ENCODE results near the gene SLC25A33. TPM values are rescaled to one million over a fixed set of nuclear protein-coding genes. Genes with fewer than 3 reads are reported as not detected.

The SLC25A33 gene
- total RNA-seq, 2 donors from 2014 or later = 6.1 to 6.2 TPM

GRCh38 chr1:9603307-9603706 lies 64.0 kb downstream of the SLC25A33 start:
- Mint-ChIP-seq H3K36me3 (no peaks in the 10 kb centered on the region), H3K9me3 (no peaks in the 10 kb centered on the region), H3K27ac (no peak overlapping the region)
- DNase-seq (ENCODE audit: low spot score in 2 of 2) (peak in 1 of 2 donors; percentile 51), ATAC-seq (no peak)

DNA sequence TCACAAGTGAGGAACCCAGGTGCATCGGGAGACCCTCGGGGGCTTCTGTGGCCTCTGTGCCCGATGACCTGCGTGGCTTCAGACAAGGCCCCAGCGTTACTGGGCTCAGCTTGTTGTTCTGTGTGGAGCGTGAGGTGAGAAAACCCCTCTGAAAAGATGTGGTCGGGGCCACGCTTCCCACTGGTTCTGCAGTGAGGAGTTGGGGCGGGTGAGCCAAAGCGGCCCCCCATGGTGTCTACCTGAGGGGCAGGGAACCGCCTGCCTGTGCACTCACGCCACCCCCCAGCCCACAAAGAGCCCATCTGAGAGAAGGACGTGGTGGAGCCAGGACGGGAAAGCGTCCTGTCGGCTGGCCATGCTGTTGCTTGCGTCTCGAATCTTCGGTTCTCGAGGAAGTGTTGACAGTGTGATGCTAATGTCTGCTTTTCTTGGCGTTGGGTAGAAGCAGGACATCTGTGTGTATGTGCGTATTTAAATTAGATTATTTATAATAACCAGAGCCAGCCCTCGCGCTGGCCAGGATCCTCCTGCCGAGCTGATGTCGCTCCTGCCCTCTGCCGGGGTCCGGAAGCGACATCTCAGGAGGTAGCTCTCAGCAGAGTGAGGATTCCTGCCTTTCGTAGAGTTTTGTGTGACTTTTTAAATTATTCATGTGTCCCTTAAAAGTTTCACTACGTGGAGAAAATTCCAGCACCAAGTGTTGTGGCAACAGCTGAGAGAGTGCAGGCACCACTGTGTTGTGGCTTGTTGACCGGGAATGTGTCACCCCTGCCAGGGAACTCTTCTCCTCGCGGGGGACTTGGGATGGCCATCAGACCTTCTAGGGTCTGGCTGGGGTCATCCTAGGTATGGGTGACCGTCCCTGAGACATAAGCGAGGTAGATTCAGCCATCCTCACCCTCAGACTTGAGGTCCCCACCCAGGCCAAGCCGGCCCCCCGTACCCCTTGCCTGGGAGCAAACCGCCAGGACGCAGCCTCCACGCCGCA lies 64.8 kb downstream of the SLC25A33 start:
- Mint-ChIP-seq H3K9me3 (no peaks in the 10 kb centered on the region), H3K36me3 (no peaks in the 10 kb centered on the region), H3K27ac (no peak overlapping the region)
- DNase-seq (ENCODE audit: low spot score in 2 of 2) (peak in 1 of 2 donors; percentile 51), ATAC-seq (no peak)

- H3K27ac Mint-ChIP-seq = no peak overlapping the region
- H3K36me3 Mint-ChIP-seq = no peaks in the 10 kb centered on the region
- no peaks in the 10 kb centered on the region for H3K9me3 Mint-ChIP-seq
- DNase-seq (ENCODE audit: low spot score in 2 of 2) (no peak), ATAC-seq (no peak)
These were observed 65.6 kb downstream of the SLC25A33 start for GRCh38 chr1:9604836-9605235.

GRCh38 chr1:9605946-9606455 lies 66.7 kb downstream of the SLC25A33 start:
- Mint-ChIP-seq H3K9me3 (no peaks in the 10 kb centered on the region), H3K27ac (no peak overlapping the region), H3K36me3 (no peaks in the 10 kb centered on the region)
- DNase-seq (ENCODE audit: low spot score in 2 of 2) (no peak), ATAC-seq (no peak)

DNA sequence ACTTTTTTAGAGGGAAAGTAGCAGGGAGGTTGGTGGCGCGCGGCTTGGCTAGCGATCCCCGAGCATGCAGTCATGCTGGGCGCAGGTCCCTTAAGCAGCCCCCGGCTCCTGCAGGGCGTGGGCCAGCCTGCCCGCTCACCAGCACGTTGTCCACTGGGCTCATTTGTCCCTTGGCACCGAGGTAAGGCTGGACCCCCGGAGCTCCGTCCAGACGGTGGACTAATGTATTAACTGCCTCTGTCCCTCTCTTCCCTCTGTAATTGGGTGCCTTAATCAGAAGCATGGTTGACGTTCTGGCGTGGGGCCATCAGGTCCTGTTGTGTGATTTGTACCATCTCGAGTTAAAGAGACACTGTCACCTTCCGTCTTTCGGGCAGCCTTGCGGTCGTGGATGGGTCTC lies 67.2 kb downstream of the SLC25A33 start:
- Mint-ChIP-seq H3K27ac (peak overlapping the region in 1 of 2 donors; percentile 46), H3K36me3 (no peaks in the 10 kb centered on the region), H3K9me3 (no peaks in the 10 kb centered on the region)
- ATAC-seq (no peak), DNase-seq (ENCODE audit: low spot score in 2 of 2) (peak in 1 of 2 donors; percentile 44)

- DNase-seq (ENCODE audit: low spot score in 2 of 2) (no peak), ATAC-seq (no peak)
- Mint-ChIP-seq H3K9me3 (no peaks in the 10 kb centered on the region), H3K36me3 (no peaks in the 10 kb centered on the region), H3K27ac (peak overlapping the region in 1 of 2 donors; percentile 46)
These were observed 67.7 kb downstream of the SLC25A33 start for GRCh38 chr1:9606948-9607347.

DNA sequence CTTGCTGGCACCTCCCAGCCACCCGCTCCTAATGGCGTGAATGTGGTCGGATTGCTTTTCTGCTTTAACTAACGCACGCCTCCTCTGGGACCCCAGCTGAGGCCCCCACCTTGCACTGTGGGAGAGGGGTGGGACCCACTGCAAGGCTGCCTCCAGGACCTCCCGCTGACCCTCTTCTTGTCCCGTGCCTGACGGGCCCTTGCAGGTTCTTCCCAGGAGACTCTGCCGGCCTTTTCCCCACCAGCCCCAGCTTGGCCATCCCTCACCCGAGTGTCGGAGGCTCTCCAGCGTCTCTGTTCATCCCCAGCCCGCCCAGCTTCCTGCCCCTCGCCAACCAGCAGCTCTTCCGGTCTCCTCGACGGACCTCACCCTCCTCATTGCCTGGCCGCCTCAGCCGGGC lies 68.1 kb downstream of the SLC25A33 start:
- Mint-ChIP-seq H3K9me3 (no peaks in the 10 kb centered on the region), H3K27ac (peak overlapping the region; percentile 21 to 32), H3K36me3 (no peaks in the 10 kb centered on the region)
- DNase-seq (ENCODE audit: low spot score in 2 of 2) (peak in 1 of 2 donors; percentile 47), ATAC-seq (no peak)

DNA sequence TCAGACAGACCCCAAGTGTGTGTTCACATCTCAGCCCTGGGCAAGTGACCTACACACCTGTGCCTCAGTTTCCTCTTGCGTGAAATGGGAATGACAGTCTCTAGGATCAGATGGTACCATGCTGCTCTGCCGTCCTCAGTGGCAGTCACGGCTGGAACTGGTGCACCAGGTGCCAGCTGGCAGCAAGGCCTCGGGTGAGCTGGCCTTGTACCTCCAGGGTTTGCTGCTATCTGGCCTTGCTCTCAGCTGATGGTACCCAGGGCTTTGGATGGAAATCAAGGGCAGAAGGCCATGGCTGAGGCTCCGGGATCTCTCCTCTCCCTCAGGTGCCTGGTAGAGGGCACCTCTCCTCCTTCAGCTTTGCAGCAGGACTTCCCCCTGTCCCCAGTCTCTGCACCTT lies 70.7 kb downstream of the SLC25A33 start:
- Mint-ChIP-seq H3K36me3 (no peaks in the 10 kb centered on the region), H3K9me3 (no peaks in the 10 kb centered on the region), H3K27ac (no peak overlapping the region)
- no peak for ATAC-seq
- DNase-seq (ENCODE audit: low spot score in 2 of 2) = no peak

DNA sequence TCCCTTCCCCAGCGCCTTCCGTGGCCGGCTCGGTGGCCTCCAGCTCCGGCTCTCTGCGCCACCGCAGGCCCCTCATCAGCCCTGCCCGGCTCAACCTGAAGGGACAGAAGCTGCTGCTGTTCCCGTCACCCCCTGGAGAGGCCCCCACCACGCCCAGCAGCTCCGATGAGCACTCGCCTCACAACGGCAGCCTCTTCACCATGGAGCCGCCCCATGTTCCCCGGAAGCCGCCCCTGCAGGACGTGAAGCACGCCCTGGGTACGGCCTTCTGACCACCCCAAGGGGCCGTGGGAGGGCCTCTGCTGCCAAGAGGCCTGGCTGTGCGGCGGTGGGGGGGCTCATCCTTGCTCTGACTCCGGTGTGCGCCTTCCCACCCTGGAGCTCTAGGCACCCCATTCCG lies 71.3 kb downstream of the SLC25A33 start:
- ATAC-seq = no peak
- Mint-ChIP-seq H3K27ac (no peak overlapping the region), H3K9me3 (no peaks in the 10 kb centered on the region), H3K36me3 (no peaks in the 10 kb centered on the region)
- no peak for DNase-seq (ENCODE audit: low spot score in 2 of 2)

- DNase-seq (ENCODE audit: low spot score in 2 of 2) (no peak), ATAC-seq (no peak)
- H3K27ac Mint-ChIP-seq = no peak overlapping the region
- no peaks in the 10 kb centered on the region for H3K9me3 Mint-ChIP-seq
- no peaks in the 10 kb centered on the region for H3K36me3 Mint-ChIP-seq
These were observed 72.5 kb downstream of the SLC25A33 start for GRCh38 chr1:9611716-9612115.

- no peaks in the 10 kb centered on the region for H3K36me3 Mint-ChIP-seq
- ATAC-seq (no peak), DNase-seq (ENCODE audit: low spot score in 2 of 2) (no peak)
- H3K27ac Mint-ChIP-seq = no peak overlapping the region
- H3K9me3 Mint-ChIP-seq = no peaks in the 10 kb centered on the region
These were observed 73.0 kb downstream of the SLC25A33 start for GRCh38 chr1:9612162-9612845.

GRCh38 chr1:9612871-9613624 lies 73.8 kb downstream of the SLC25A33 start:
- Mint-ChIP-seq H3K27ac (no peak overlapping the region), H3K36me3 (no peaks in the 10 kb centered on the region), H3K9me3 (no peaks in the 10 kb centered on the region)
- ATAC-seq = no peak
- DNase-seq (ENCODE audit: low spot score in 2 of 2) = no peak

GRCh38 chr1:9613625-9614299 lies 74.5 kb downstream of the SLC25A33 start:
- Mint-ChIP-seq H3K27ac (no peak overlapping the region), H3K36me3 (no peaks in the 10 kb centered on the region), H3K9me3 (no peaks in the 10 kb centered on the region)
- ATAC-seq (no peak), DNase-seq (ENCODE audit: low spot score in 2 of 2) (no peak)

- H3K9me3 Mint-ChIP-seq = no peaks in the 10 kb centered on the region
- peak in 1 of 2 donors; percentile 52 for DNase-seq (ENCODE audit: low spot score in 2 of 2)
- no peaks in the 10 kb centered on the region for H3K36me3 Mint-ChIP-seq
- H3K27ac Mint-ChIP-seq = no peak overlapping the region
- ATAC-seq = peak in 1 of 2 donors; percentile 76
These were observed 76.2 kb downstream of the SLC25A33 start for GRCh38 chr1:9615316-9616063.

DNA sequence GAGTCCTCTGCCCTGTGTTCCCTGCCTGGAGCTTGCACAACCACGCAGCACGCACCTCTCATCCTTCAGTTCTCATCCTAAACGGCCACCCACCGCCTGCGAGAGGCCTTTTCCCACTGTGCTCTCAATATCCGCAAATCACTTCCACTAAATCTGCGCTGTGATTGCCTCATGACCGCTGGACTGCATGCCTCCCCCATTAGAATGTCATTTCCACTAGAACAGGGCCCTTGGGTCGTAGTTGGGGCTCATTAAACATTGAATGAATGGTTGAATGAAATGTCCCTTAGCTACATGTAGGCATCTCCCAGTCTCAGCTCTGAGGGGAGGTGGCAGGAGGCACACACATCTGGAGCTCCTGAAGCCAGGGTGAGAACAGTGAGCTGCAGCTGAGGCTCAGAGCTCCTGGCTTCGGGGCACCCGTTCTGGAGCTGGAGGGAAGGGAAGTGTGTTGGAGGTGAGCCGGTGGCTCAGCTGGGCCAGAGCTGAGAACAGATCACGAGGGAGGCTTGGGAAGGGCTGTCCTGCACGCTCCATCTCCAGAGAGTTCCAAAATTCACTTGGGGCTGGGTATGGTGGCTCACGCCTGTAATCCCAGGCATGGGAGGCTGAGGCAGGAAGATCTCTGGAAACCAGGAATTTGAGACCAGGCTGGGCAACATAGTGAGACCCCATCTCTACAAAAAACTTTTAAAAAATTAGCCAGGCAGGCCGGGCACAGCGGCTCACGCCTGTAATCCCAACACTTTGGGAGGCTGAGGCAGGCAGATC lies 79.8 kb downstream of the SLC25A33 start:
- Mint-ChIP-seq H3K36me3 (no peaks in the 10 kb centered on the region), H3K9me3 (no peaks in the 10 kb centered on the region), H3K27ac (peak overlapping the region in 1 of 2 donors; percentile 30)
- ATAC-seq = no peak
- DNase-seq (ENCODE audit: low spot score in 2 of 2) = no peak
